ENCODE results near the gene THRA.

Gene THRA

GRCh38 chr17:40110026-40110845 lies 47.5 kb downstream of the THRA start:
- in situ Hi-C loops (cut with HindIII; ENCODE audit: low pct_ligation_motif_present, low sequenced_read_pairs): no loop called here
- H3K36me3 ChIP-seq (replicated peaks): no peaks in the 10 kb centered on the region
- no peak for TF ChIP-seq CTCF (IDR thresholded peaks at IDR 0.05; ENCODE audit: low read depth, low read length, missing control alignments)
- no peak overlapping the region for H3K27ac ChIP-seq
- no peak overlapping the region for H3K4me3 ChIP-seq (ENCODE audit: low read depth, low read length)
- DNase-seq: no peak
- no peaks in the 10 kb centered on the region for H3K27me3 ChIP-seq (replicated peaks)

- peak; percentile 81 for TF ChIP-seq CTCF (IDR thresholded peaks at IDR 0.05; ENCODE audit: low read depth, low read length, missing control alignments)
- Histone ChIP-seq H3K4me3 (ENCODE audit: low read depth, low read length) (peak overlapping the region; percentile 22), H3K36me3 (replicated peaks) (no peaks in the 10 kb centered on the region), H3K27ac (no peak overlapping the region), H3K27me3 (replicated peaks) (no peaks in the 10 kb centered on the region)
- DNase-seq: peak; percentile 77
- in situ Hi-C loops (cut with HindIII; ENCODE audit: low pct_ligation_motif_present, low sequenced_read_pairs): no loop called here
Observed at GRCh38 chr17:40111221-40112128, 48.7 kb downstream of the THRA start.

GRCh38 chr17:40112191-40112711 lies 49.5 kb downstream of the THRA start:
- Histone ChIP-seq H3K36me3 (replicated peaks) (no peaks in the 10 kb centered on the region), H3K27ac (no peak overlapping the region), H3K4me3 (ENCODE audit: low read depth, low read length) (no peak overlapping the region), H3K27me3 (replicated peaks) (no peaks in the 10 kb centered on the region)
- no peak for DNase-seq
- no peak for TF ChIP-seq CTCF (IDR thresholded peaks at IDR 0.05; ENCODE audit: low read depth, low read length, missing control alignments)
- in situ Hi-C loops (cut with HindIII; ENCODE audit: low pct_ligation_motif_present, low sequenced_read_pairs): no loop called here

GRCh38 chr17:40112718-40113109 lies 49.9 kb downstream of the THRA start:
- no peak for TF ChIP-seq CTCF (IDR thresholded peaks at IDR 0.05; ENCODE audit: low read depth, low read length, missing control alignments)
- Histone ChIP-seq H3K4me3 (ENCODE audit: low read depth, low read length) (no peak overlapping the region), H3K27me3 (replicated peaks) (no peaks in the 10 kb centered on the region), H3K27ac (no peak overlapping the region), H3K36me3 (replicated peaks) (no peaks in the 10 kb centered on the region)
- in situ Hi-C loops (cut with HindIII; ENCODE audit: low pct_ligation_motif_present, low sequenced_read_pairs): no loop called here
- no peak for DNase-seq

GRCh38 chr17:40113110-40113906 lies 50.5 kb downstream of the THRA start:
- no peaks in the 10 kb centered on the region for H3K27me3 ChIP-seq (replicated peaks)
- H3K4me3 ChIP-seq (ENCODE audit: low read depth, low read length): peak overlapping the region; percentile 51
- no peaks in the 10 kb centered on the region for H3K36me3 ChIP-seq (replicated peaks)
- TF ChIP-seq CTCF (IDR thresholded peaks at IDR 0.05; ENCODE audit: low read depth, low read length, missing control alignments): peak; percentile 91
- in situ Hi-C loops (cut with HindIII; ENCODE audit: low pct_ligation_motif_present, low sequenced_read_pairs): no loop called here
- DNase-seq: peak; percentile 92
- H3K27ac ChIP-seq: peak overlapping the region; percentile 62
